HG02885 (cell line): ENCODE measurements around the gene MACROD2.

Source experiments
- ATAC-seq: cut with Tn5 transposase; IDR thresholded peaks from one replicate; pipeline ENCODE4 v1.9.1; 2021; ENCODE audit warnings: mild to moderate bottlenecking; ENCODE audit not compliant: unreplicated experiment, poor library complexity

MACROD2 gene

DNA sequence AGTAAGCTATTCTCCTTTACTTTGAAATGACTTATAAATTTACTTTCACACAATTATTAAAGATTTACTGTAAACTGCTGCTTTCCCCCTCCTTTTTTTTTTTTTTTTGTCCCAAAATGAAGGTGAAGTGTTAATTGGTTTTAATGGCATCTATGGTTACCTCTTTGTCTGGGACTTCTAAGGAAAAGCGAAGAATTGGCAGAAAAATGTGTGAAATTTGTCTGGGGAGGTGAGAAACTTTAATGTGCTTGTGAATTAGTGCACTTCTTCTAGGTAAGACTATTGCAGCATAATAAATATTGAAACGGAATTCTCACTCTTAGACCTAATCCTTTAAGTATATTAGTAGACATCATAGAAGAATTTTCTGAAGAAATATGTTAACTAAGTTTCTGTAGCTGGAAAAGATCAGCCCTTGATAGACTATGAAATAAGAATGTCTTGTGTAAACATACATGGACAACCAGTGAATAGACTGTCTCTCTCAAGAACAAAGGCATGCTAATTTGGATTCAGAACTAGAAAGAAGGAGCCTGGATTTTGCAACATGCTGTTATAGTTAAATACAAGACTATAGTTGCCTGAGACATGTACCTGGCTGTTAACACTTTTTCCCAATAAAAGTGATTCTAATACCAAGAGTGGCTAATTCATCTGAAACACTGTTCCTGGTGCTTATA is 318.2 kb downstream of the MACROD2 start:
- no peak for ATAC-seq

GRCh38 chr20:14319704-14320103 is 324.4 kb downstream of the MACROD2 start:
- ATAC-seq: no peak

- ATAC-seq: no peak
These were observed 336.3 kb downstream of the MACROD2 start for GRCh38 chr20:14331646-14332045.

GRCh38 chr20:14332866-14333265 is 337.6 kb downstream of the MACROD2 start:
- no peak for ATAC-seq

DNA sequence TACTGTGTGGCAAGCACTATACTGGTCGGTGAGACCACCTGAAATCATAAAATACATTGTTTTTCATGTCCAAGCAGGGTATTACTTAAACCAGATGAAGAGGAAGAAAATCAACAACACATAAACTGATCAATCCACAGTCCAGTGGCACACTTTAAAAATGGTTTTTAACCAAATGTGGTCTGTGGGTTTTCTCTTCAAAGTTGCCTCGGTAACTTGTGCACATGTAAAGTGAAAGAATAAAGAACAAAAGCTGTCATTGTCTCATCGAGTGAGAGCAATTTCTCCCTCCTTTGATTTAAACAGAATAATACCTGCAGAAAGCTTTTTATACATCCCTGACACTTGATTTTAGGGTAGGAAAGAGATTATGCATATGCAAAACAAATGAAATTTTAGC is 338.4 kb downstream of the MACROD2 start:
- no peak for ATAC-seq

DNA sequence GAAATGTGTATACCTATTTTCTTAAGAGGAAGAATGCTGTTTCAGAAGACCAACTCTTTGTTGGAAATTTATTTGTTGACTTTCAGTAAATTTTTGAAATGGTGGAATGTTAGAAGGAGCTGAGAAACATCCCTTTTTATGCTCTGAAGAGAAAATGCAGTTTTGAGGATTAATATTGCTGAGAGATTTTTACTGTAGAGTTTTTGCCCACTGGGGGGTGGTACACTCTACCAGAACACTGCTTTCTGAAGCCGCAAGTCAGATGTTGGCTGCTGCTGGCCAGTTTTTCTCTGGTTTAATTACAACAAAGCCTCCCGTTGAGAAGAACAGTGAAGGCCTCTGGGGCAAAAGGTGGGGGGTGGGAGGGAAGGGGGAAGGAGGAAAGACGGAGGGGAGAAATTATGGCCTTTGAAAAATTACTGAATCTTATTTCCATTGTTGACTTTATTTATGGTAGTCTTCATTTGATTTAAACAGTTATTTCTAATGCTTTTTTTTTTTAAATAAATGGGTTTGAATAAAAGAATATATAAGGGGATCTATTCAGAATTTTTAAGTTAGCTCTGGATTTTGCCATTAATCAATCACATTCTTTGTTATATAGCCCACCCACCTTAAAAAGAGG is 339.1 kb downstream of the MACROD2 start:
- ATAC-seq: no peak

DNA sequence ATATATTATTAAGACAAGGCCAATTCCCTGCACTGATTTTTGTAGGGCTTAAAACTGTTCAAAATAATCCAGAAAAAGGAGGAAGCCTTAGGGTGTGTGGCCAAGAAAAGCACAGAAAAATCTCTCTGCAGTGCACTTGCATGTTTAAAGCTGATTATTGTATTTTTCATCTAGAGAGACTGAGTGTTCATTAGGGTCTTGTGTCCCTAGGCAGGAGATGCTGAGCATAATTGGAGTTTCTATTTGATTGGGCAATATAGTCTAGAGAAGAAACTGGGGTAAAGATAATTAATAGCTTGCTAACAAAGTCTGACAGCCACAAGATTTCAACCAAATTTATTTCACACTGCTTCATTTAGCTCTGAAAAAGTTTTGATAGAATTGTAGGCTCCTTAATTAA is 339.7 kb downstream of the MACROD2 start:
- no peak for ATAC-seq

DNA sequence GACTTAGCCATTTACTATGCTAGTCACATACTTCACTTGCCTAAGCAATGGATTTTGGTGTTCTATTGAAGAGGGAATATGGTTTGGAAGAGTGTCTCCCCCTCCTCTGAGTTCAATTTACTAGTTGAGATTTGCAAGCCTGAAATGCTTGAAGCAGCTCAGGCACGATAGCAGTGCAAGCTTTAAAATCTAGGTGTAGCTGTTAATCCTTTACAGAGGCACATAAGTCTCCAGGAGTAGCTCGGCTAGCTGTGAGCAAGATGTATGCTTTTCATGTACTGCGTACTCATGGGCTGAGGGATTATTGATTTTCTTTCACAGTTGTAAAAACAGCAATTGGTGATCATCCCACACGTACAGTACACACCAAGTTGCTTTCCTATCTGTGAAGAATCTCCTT is 341.4 kb downstream of the MACROD2 start:
- ATAC-seq: no peak

GRCh38 chr20:14337400-14338171 is 342.3 kb downstream of the MACROD2 start, which contains the start of gene FLRT3:
FLRT3 (minus strand) TSS chr20:14337612; CDS start chr20:14327506, 10,106 bp downstream.
- ATAC-seq: peak; percentile 93

GRCh38 chr20:14341801-14342200 is 346.5 kb downstream of the MACROD2 start:
- ATAC-seq: no peak

DNA sequence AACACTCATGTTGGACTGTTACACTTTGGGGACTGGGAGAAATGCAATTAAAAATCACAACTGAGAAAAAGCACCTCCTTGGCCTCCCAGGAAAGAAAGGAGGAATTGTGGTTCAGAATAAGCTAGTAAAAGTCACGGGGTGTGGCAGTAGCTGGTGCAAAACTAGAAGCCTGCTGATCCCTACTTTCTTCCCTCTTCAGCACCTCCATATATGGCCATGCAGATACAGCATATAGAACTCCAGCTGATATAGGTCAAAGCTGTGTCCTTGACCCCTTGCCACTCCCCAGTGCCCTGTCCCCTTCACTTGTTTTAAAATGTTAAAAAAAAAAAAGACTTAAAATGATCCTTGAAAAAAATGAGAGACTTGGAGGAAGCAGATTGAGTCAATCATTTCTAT is 347.6 kb downstream of the MACROD2 start:
- no peak for ATAC-seq

GRCh38 chr20:14343491-14344065 is 348.3 kb downstream of the MACROD2 start:
- ATAC-seq: peak; percentile 61

- ATAC-seq: no peak
These were observed 349.4 kb downstream of the MACROD2 start for GRCh38 chr20:14344746-14345145.

- no peak for ATAC-seq
These were observed 360.5 kb downstream of the MACROD2 start for GRCh38 chr20:14355791-14356190.

GRCh38 chr20:14360416-14360815 is 365.1 kb downstream of the MACROD2 start:
- ATAC-seq: no peak

DNA sequence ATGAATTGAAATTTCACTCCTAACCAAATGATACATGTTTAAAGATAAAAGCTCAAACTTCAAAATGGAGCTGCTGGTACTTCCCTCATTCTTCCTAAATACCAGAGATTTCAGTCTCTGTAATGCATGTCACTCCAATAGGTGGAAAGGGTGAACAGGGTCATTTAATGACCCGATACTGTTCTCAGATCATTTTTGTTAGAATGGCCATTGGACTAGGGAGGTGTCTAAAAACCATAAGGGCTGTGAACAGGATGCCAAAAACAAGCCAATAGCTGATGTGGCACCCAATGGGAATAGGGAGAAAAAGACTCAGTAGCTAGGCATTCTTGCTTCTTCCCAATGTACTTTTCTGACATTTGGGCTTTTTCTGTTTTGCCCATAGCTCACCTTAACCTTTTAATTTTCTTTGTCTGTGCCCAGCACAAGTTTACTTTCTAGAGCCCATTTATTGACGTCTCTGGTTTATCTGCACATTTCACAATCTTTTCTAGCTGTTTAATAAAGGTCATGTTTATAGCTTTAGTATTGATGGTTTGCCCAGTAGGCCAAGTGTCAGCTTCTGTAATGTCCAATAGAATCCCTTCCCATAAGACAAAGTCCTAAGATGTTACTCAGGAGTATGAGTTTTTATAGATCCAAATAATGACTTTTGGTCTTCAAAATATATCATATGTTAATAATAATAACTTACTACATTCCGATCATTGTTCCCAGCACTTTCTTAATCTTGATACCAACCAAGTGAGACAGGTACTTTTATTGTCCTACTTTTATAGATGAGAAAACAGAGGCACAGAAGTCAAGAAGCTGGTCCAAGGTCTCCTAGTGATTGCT is 366.4 kb downstream of the MACROD2 start:
- ATAC-seq: no peak

- no peak for ATAC-seq
These were observed 378.9 kb downstream of the MACROD2 start for GRCh38 chr20:14374196-14374595.

DNA sequence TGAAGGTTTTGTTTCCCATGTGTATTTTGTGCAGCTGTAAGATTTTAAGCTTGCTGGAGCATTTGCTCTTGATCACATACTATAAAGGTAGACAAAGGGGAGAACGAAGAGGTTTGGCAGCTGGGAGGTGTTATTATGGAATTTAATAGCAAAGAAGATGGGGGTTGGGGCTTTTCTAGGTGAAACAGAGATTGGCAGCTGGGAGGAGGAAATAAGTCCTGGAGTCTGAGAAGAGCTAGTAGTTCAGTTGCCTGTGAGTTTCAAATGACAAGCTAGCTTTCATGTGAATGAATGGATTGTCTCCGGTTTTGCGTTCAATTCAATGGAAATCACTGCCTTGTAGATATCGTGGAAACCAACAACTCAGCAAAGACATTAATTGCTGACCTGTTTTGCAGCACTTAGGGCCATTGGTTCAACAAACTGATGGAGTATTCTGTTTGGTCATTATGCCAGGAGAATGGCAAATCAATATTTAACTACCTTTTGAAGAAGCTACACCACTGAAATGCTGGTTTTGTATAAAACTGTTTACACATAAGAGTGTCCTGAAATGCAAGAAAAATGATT is 380.2 kb downstream of the MACROD2 start:
- ATAC-seq: no peak

- no peak for ATAC-seq
These were observed 383.0 kb downstream of the MACROD2 start for GRCh38 chr20:14378326-14378725.

DNA sequence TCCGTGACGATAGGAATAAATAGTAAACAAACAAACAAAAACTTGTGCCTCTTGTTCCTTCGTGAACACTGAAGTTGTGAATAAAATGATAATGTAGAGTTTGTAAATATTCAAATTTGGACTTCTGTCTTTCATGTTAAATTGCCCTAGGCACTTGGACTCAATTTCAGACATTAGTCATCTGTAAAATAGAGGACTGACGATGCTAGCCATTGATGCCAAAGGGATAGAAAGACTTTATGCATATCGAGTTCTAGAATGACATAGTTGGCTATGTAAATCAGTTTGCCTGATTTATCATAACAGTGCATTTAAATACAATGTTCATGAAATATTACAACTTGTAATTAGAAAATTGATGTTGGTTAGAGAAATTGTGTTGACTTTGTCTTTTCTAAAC is 388.0 kb downstream of the MACROD2 start:
- ATAC-seq: no peak
